ENCODE measurements around the gene MSRB1. TPM values are rescaled to one million over a fixed set of nuclear protein-coding genes. Genes with fewer than 3 reads are reported as not detected.

Gene MSRB1, protein sequence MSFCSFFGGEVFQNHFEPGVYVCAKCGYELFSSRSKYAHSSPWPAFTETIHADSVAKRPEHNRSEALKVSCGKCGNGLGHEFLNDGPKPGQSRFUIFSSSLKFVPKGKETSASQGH
- 10 to 100 TPM; 24.3 to 24.7 TPM for total RNA-seq

DNA sequence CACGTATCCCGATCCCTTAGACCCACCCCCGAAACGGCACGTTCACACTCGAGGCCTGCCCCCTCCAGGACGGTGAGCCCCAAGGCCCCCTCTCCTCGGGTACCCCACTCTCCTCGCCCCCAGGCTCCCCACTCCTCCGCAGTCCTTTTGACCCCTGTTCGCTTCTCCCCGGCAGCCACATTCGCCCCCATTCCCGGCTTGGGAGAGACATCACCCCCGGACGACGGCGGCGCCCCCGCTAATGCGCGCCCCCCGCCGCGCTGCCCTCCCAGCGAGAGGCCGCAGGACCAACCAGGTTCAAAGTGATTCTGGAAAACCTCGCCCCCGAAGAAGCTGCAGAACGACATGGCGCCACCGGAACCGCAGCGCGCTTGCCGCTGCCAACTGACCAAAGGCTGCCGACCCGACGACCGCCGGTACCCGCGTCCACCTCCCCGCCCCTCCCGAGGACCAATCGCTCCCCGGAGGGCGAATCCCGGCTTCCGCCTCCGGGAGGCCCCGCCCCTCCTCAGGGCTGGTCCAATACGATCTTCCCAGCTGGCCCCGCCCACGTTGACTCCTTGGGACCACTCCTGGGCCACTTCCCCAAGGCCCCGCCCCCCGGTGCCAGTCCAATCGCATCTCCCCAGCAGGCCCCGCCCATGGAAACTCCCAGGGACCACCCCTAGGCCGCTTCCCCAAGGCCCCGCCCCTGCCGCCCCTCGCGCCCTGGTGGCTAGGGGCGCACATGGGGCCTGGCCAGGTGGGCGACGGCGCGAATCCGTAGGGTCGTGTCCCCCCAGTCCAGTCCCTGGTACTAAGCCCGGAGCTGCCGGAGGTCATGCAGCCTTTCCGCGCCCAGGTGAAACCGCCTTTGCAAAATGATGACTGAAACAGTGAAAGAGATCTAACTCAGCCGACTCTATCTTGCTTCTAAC, at the start of gene MSRB1:
Gene MSRB1, minus strand, starts transcription at position 390 of the 917 bp plus-strand sequence. Its CDS starts 43 bp downstream, at position 347.
- Mint-ChIP-seq H3K4me1 (ENCODE audit: low read depth in 2 of 2) (peaks cover 13 to 23% of the 10 kb centered on the region in 2 donors), H3K27ac (peak within 1 kb of the TSS; percentile 77 to 88), H3K36me3 (no peaks in the 10 kb centered on the region), H3K9me3 (no peaks in the 10 kb centered on the region), H3K27me3 (no peaks in the 10 kb centered on the region), H3K4me3 (peak within 1 kb of the TSS; percentile 87)
- ATAC-seq (peak; percentile 98 to 99), DNase-seq (ENCODE audit: low spot score) (peak; percentile 100)

DNA sequence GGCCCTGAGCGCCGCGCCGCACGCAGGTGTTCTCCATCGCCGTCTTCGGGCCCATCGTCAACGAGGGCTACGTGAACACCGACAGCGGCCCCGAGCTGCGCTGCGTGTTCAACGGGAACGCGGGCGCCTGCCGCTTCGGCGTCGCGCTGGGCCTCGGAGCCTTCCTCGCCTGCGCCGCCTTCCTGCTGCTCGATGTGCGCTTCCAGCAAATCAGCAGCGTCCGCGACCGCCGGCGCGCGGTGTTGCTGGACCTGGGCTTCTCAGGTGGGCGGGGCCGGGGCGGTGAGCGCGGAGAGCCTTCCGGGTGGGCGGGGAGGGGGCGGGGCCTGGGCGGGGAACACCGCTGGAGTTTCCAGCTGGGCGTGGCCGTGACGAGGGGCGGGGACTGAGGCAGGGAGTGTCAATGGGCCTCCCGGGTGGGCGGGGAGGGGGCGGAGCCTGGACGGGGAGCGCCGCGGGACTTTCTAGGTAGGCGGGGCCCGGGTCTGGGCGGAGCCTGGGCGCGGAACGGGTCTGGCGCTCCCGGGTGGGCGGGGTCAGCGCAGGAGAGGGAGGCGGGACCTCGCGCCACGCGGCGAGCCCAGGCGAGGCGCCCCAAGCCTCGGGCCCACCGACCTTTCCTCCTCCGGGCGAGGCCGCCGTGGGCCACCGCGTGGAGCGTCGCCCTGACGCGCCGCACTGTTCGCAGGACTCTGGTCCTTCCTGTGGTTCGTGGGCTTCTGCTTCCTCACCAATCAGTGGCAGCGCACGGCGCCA, 49.1 kb upstream of the MSRB1 start:
- no peaks in the 10 kb centered on the region for H3K36me3 Mint-ChIP-seq
- DNase-seq (ENCODE audit: low spot score) (peak; percentile 97), ATAC-seq (peak; percentile 88 to 92)
- H3K9me3 Mint-ChIP-seq: no peaks in the 10 kb centered on the region
- peaks cover 11 to 34% of the 10 kb centered on the region in 2 donors for H3K4me1 Mint-ChIP-seq (ENCODE audit: low read depth in 2 of 2)
- peak overlapping the region; percentile 65 to 82 for H3K27ac Mint-ChIP-seq
- H3K27me3 Mint-ChIP-seq: no peaks in the 10 kb centered on the region
- H3K4me3 Mint-ChIP-seq: peak overlapping the region; percentile 80

DNA sequence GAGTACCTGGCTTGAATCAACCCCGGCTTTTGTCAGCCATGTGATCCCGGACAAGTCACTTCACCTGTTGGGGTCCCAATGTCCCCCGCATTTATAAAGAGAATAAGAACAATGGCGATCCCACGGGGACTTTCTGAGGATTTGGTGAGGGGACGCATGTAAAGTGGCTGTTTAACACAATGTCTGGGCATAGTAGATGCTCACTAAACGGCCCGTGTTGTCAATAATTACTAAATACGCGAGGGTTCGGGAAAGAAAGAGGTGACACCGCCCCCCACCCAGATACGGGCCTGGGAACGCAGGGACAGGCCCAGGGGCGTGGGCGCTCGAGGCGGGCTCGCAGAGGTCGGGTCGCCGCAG, 48.6 kb upstream of the MSRB1 start:
- Mint-ChIP-seq H3K27me3 (no peaks in the 10 kb centered on the region), H3K4me3 (peak overlapping the region; percentile 80), H3K36me3 (no peaks in the 10 kb centered on the region), H3K27ac (peak overlapping the region; percentile 65 to 82), H3K4me1 (ENCODE audit: low read depth in 2 of 2) (peaks cover 11 to 35% of the 10 kb centered on the region in 2 donors), H3K9me3 (no peaks in the 10 kb centered on the region)
- DNase-seq (ENCODE audit: low spot score) (no peak), ATAC-seq (no peak)

DNA sequence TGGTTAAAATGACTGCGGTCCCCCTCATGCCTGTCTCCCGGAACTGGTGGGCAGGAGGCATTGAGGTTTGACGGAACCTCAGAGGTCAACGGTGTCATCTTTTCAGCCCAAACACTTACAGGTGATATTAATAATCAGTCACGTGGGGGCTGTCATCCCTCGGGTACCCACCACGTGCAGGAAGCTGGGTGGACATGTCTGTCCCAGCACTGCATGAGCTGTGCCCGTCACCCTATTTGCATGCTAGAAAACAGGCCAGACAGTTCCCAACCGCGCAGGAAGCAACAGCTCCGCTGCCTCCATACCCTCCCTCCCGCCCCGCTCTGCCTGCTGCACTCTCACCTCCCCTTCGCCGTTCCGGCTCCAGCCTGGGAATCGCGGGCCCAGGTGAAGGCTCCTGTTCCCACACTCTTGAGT, 48.1 kb upstream of the MSRB1 start:
- Mint-ChIP-seq H3K9me3 (no peaks in the 10 kb centered on the region), H3K36me3 (no peaks in the 10 kb centered on the region), H3K27me3 (no peaks in the 10 kb centered on the region), H3K4me1 (ENCODE audit: low read depth in 2 of 2) (peaks cover 11 to 36% of the 10 kb centered on the region in 2 donors), H3K4me3 (peak overlapping the region; percentile 80), H3K27ac (peak overlapping the region; percentile 65 to 82)
- DNase-seq (ENCODE audit: low spot score): peak; percentile 75
- ATAC-seq: peak; percentile 58 to 62

DNA sequence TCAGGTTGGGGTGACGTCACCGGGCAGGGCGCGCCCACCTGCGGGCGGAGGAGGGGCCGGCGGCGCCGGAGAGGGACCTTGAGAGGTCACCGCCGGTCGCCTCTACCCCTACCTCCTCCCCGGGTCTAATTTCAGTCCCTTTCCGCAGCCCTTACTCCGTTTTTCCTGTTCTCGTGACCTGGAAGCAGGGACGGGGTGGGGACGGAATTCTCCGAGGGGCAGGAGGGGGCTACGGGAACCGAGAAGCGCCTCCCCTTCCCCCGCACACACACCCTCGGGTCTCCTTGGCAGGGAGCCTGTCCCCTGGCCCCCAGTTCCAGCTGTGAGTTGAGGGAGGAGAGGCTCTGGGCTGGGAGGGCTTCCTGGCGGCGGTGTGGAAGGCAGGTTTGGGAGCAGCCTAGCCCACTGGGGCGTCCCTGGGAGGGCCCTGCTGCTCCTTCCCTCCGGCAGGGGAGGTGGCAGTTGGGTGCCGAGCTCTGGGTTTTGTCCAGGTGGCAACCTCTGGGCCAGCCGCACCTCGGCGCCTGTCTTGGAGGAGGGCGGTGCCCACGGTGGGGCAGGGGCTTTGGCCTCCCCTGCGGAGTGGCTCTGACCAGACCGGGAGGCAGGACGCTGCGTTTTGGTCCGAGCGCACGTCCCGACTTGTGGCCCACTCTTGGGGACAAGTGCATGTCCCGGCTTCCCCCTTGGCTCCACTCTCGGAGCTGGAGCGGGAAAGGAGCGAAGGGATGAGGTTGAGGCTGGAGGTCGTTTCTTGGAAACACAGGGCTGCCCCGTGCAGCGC, 47.5 kb upstream of the MSRB1 start:
- DNase-seq (ENCODE audit: low spot score): peak; percentile 79

DNA sequence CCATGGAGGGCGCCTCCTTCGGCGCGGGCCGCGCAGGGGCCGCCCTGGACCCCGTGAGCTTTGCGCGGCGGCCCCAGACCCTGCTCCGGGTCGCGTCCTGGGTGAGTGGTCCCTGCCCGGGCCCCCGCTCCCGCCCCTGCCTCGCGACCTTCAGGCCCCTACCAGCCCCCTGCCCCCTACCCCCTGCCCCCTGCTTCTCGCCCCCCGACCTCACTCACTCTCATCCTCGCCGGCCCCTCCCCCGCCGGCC, 47.0 kb upstream of the MSRB1 start:
- DNase-seq (ENCODE audit: low spot score) (no peak), ATAC-seq (no peak)
- peaks cover 11 to 28% of the 10 kb centered on the region in 2 donors for H3K4me1 Mint-ChIP-seq (ENCODE audit: low read depth in 2 of 2)
- no peaks in the 10 kb centered on the region for H3K27me3 Mint-ChIP-seq
- H3K27ac Mint-ChIP-seq: no peak overlapping the region
- no peaks in the 10 kb centered on the region for H3K36me3 Mint-ChIP-seq
- H3K4me3 Mint-ChIP-seq: no peak overlapping the region
- H3K9me3 Mint-ChIP-seq: no peaks in the 10 kb centered on the region

More for the DNA sequence above, 47.5 kb upstream of the MSRB1 start:
- no peaks in the 10 kb centered on the region for H3K36me3 Mint-ChIP-seq
- no peaks in the 10 kb centered on the region for H3K27me3 Mint-ChIP-seq
- H3K4me3 Mint-ChIP-seq: peak overlapping the region; percentile 80
- peak overlapping the region; percentile 65 to 82 for H3K27ac Mint-ChIP-seq
- ATAC-seq: no peak
- no peaks in the 10 kb centered on the region for H3K9me3 Mint-ChIP-seq
- H3K4me1 Mint-ChIP-seq (ENCODE audit: low read depth in 2 of 2): peaks cover 11 to 32% of the 10 kb centered on the region in 2 donors

DNA sequence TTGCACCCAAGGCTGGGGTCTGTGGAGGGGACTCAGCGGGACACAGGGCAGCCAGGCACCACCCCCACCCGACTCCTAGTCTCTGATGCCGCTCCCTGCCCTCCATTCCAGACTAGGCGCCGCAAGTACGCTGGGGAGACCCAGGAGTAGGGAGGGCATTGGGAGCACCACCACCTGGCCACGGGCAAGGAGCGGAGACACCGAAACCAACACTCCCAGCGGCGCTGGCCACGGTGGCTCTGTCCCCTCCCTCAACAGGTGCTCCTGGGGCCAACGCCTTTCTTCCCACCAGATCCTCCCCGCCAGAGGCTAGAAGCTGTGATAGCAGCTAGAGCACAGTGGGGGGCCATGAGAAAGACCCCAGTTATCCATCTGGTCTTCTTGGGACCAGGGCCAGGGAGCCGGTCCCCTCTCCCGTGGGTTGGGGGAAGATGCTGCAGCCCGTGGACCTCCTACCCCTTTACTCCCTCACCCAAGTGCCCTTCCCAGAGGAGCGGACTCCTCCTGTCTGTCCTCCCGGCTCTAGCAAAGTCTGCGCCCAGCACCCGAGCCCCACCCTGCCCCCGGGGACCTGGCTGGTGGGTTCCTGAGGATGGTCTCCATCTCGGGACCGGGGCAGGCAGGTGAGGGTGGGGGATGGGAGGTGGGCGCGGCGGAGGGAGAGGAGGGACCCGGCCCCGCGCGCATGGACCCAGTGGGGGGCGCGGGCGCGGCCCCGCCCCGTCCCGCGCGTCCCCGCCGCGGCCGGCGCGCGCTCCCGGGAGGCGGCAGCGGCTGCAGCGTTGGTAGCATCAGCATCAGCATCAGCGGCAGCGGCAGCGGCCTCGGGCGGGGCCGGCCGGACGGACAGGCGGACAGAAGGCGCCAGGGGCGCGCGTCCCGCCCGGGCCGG, 46.5 kb upstream of the MSRB1 start, which contains the start of gene SYNGR3:
Gene SYNGR3, plus strand, starts transcription at position 762 of the 892 bp plus-strand sequence. CDS start 133 bp downstream, outside the sequence.
- DNase-seq (ENCODE audit: low spot score): no peak
- Mint-ChIP-seq H3K9me3 (no peaks in the 10 kb centered on the region), H3K4me3 (peak within 1 kb of the TSS; percentile 80), H3K27ac (peak within 1 kb of the TSS; percentile 65 to 69), H3K4me1 (ENCODE audit: low read depth in 2 of 2) (peaks cover 11 to 32% of the 10 kb centered on the region in 2 donors), H3K27me3 (no peaks in the 10 kb centered on the region), H3K36me3 (no peaks in the 10 kb centered on the region)
- no peak for ATAC-seq

DNA sequence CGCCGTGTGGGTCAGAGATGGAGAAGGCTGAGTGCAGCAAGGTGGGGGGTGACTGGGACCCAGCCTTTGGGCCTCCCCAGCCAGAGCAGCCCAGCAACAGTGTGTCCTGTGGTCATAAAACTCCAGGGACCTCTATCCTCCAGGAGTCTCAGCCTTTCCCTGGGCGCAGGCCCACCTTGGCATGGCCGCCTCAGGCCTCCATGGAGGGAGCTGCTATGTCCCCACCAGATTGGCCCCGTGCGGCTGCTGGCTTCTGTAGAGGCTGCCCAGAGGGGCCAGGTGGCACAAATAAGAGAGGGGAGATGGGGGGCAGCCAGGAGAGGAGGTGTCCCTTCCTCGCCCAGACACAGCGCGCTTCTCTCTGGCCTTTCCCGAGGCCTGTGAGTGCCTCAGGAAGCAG, 44.2 kb upstream of the MSRB1 start:
- H3K27me3 Mint-ChIP-seq: peaks cover 0 to 6% of the 10 kb centered on the region in 2 donors
- H3K36me3 Mint-ChIP-seq: no peaks in the 10 kb centered on the region
- H3K27ac Mint-ChIP-seq: no peak overlapping the region
- ATAC-seq (no peak), DNase-seq (ENCODE audit: low spot score) (no peak)
- no peaks in the 10 kb centered on the region for H3K9me3 Mint-ChIP-seq
- H3K4me1 Mint-ChIP-seq (ENCODE audit: low read depth in 2 of 2): peaks cover 0 to 32% of the 10 kb centered on the region in 2 donors
- H3K4me3 Mint-ChIP-seq: no peak overlapping the region

DNA sequence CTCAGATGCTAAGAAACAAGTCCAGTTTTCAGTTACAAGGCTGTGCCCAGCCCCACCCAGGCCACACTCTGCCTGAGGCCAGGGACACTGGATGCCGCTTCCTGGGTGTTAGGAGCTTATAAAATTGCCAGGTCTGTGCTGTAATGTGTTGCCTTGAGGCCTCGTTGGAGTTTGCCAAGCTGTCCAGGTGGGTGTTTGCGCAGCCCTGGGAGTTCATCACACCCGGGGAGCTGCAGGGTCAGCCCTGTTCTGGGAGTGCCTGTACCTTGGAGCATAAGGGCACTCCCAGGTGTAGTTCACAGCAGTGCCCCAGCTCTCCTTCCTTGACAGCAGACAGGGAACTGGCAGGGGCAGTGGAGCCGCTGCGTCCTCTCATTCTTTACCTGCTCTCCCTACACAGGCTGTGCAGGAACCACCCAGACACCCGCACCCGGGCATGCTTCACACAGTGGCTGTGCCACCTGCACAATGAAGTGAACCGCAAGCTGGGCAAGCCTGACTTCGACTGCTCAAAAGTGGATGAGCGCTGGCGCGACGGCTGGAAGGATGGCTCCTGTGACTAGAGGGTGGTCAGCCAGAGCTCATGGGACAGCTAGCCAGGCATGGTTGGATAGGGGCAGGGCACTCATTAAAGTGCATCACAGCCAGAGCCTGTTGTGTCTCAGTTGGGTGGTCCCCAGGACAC, 42.6 kb upstream of the MSRB1 start:
- Mint-ChIP-seq H3K4me1 (ENCODE audit: low read depth in 2 of 2) (peaks cover 0 to 24% of the 10 kb centered on the region in 2 donors), H3K27ac (peak overlapping the region in 1 of 2 donors; percentile 28), H3K27me3 (peaks cover 0 to 8% of the 10 kb centered on the region in 2 donors), H3K4me3 (peak overlapping the region; percentile 75), H3K36me3 (no peaks in the 10 kb centered on the region), H3K9me3 (no peaks in the 10 kb centered on the region)
- no peak for DNase-seq (ENCODE audit: low spot score)
- ATAC-seq: no peak

DNA sequence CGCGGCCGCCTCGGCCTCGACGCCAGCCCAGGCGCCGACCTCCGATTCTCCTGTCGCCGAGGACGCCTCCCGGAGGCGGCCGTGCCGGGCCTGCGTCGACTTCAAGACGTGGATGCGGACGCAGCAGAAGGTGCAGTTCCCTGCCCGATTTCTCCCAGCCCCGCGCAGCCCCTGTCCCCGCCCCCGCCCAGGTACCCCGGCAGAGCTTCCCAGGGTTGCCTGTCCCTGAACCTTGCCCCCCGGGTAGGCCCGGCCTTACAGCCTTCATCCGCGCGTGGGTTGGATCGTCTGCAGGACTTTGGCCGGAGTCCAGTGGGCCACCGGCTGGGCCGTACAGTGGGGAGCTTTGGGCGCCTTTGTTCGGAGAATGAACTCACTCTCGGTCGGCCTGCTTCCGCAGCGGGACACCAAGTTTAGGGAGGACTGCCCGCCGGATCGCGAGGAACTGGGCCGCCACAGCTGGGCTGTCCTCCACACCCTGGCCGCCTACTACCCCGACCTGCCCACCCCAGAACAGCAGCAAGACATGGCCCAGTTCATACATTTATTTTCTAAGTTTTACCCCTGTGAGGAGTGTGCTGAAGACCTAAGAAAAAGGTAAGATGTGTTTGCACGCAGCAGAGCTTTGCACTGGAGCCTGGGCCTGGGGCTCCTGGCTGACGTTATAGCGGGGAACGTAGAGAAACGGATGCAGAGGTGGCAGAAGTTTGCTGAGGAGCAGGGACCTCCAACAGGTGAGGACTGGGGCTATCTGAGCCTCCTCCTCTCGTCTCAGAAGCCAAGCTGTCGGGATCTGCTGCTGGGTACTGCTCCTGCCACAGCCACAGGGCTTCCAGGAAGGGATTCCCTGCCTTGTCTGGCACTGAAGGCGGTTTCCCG, 41.6 kb upstream of the MSRB1 start:
- DNase-seq (ENCODE audit: low spot score) (no peak), ATAC-seq (peak in 1 of 2 donors; percentile 29)
- Mint-ChIP-seq H3K36me3 (no peaks in the 10 kb centered on the region), H3K4me1 (ENCODE audit: low read depth in 2 of 2) (peaks cover 0 to 24% of the 10 kb centered on the region in 2 donors), H3K9me3 (no peaks in the 10 kb centered on the region), H3K4me3 (peak overlapping the region; percentile 75), H3K27ac (peak overlapping the region; percentile 28 to 50), H3K27me3 (peaks cover 0 to 10% of the 10 kb centered on the region in 2 donors)

DNA sequence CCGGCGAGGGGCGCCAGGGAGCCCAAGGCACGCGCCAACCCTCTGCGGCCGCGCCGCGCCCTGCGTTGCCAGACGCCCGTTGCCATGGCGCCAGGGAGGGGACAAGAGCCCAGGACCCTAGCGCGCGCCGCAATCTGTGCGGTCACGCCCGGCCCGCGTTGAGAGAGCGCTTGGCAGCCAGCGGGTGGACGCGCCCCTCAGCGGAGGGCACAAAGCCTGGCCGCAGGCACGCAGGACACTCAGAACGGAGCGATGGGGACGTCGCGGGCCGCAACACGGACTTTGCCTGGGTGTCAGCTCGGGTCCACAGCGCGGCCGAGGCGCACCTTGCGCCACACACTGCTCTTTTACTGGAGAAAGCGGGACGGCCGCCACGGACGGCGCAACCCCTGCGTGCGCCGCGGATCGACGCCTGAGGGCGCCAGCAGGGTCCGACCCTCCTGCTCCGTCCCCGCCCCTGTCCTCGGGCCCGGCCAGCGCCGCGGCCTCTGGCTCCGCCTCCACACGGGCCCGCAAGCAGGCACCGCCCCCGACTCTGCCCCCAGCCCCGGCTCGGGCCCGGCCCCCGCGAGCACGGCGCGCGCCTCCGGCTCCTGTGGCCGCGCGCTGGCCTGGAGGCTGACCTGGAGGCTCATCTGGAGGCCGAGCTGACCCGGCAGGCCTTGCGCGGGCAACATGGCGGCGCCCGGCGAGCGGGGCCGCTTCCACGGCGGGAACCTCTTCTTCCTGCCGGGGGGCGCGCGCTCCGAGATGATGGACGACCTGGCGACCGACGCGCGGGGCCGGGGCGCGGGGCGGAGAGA, 40.7 kb upstream of the MSRB1 start, which contains the start of gene GFER:
Gene GFER, plus strand, starts transcription at position 650 of the 803 bp plus-strand sequence. Its CDS starts 26 bp downstream, at position 676.
- DNase-seq (ENCODE audit: low spot score) (peak; percentile 96), ATAC-seq (peak; percentile 97 to 99)
- H3K4me3 Mint-ChIP-seq: peak within 1 kb of the TSS; percentile 75
- H3K4me1 Mint-ChIP-seq (ENCODE audit: low read depth in 2 of 2): peaks cover 0 to 21% of the 10 kb centered on the region in 2 donors
- H3K27me3 Mint-ChIP-seq: peaks cover 0 to 10% of the 10 kb centered on the region in 2 donors
- H3K9me3 Mint-ChIP-seq: no peaks in the 10 kb centered on the region
- H3K27ac Mint-ChIP-seq: peak within 1 kb of the TSS; percentile 47 to 50
- H3K36me3 Mint-ChIP-seq: no peaks in the 10 kb centered on the region
